Spleen (tissue), 7 donors: ENCODE measurements around the gene EVA1A.

Experiments used
- CTCF ChIP-seq, 11 experiments: fragments of 200-600 bp in 7 of 11; fragments of 450-650 bp in 4 of 11; sonication (generic) in 4 of 11; IDR thresholded peaks in 8 of 11; conservative IDR thresholded peaks in 3 of 11; 1 replicate in 7 of 11; 2 replicates in 4 of 11; pipeline versions ENCODE4 v1.4.0 to v1.8.0; 2016 to 2021; ENCODE audit warnings: antibody characterized with exemption in 11 of 11, inconsistent platforms in 4 of 11, mild to moderate bottlenecking in 1 of 11
- POLR2A ChIP-seq, 3 donors: fragments of 450-650 bp; IDR thresholded peaks; one replicate each; pipeline ENCODE4 v1.5.1; 2017; ENCODE audit warnings: antibody characterized with exemption in 3 of 3, mild to moderate bottlenecking in 1 of 3
- donor health status: DM: no; HTN: no; CAD: no; lungs with moderate emphysema.
- donor health status: DM: no; HTN: no; CAD: no.
- donor health status: DM: no; HTN: no; CAD: no.

DNA sequence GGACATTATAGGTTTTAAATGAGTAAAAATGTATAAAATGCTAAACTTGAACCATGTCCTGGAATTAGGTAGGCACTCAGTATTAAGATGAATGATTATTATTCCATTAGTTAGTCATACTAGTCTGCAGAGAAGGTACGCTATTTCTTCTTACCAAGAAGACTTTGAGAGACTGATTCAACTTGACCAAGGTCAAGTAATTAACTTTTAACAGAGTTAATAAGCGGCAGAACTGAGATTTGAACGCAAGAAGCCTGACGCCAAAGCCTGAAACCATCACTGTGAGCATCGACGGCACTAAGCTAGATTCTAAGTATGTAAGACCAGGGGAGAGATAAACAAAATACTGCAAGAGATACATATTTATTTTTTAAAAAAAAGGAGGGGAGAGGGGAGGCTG lies 2.6 kb downstream of the EVA1A start:
- no peak for TF ChIP-seq CTCF (IDR thresholded peaks at IDR 0.05 in 8 of 11, conservative IDR thresholded peaks at IDR 0.05 in 3 of 11)
- no peak for TF ChIP-seq POLR2A (IDR thresholded peaks at IDR 0.05)
